AG04449 (cell line): ENCODE data around the gene GRID1.

Experiments used
- CTCF ChIA-PET: fragments of 350-600 bp; formaldehyde crosslinking; extraction: SDS; loops from one replicate; lab custom pipeline; 2021; ENCODE audit warnings: antibody characterized with exemption; lab: Yijun Ruan, JAX
- POLR2A ChIA-PET: fragments of 400-600, 350-600 bp; formaldehyde crosslinking; extraction: SDS; loops from one replicate; lab custom pipeline; 2020; ENCODE audit warnings: antibody characterized with exemption, inconsistent platforms; lab: Yijun Ruan, JAX
- DNase-seq: peaks from one replicate; pipeline ENCODE4 v3.0.0-alpha.2; 2010; ENCODE audit warnings: low read depth, low spot score
- H3K4me3 ChIP-seq: 2 replicates; pipeline ENCODE4 v1.5.1; 2011; ENCODE audit warnings: low read depth, mild to moderate bottlenecking, control low read depth, low read length
- CTCF ChIP-seq: IDR thresholded peaks from one replicate; pipeline ENCODE4 v1.5.1; 2011; ENCODE audit warnings: mild to moderate bottlenecking, moderate library complexity, low read length, control low read depth, inconsistent platforms; ENCODE audit not compliant: insufficient read depth; ENCODE audit errors: missing control alignments

The GRID1 gene

GRCh38 chr10:86188326-86188725 is 178.3 kb downstream of the GRID1 start:
- POLR2A ChIA-PET, result no interaction called here
- no peak for TF ChIP-seq CTCF
- CTCF ChIA-PET, result no interaction called here

DNA sequence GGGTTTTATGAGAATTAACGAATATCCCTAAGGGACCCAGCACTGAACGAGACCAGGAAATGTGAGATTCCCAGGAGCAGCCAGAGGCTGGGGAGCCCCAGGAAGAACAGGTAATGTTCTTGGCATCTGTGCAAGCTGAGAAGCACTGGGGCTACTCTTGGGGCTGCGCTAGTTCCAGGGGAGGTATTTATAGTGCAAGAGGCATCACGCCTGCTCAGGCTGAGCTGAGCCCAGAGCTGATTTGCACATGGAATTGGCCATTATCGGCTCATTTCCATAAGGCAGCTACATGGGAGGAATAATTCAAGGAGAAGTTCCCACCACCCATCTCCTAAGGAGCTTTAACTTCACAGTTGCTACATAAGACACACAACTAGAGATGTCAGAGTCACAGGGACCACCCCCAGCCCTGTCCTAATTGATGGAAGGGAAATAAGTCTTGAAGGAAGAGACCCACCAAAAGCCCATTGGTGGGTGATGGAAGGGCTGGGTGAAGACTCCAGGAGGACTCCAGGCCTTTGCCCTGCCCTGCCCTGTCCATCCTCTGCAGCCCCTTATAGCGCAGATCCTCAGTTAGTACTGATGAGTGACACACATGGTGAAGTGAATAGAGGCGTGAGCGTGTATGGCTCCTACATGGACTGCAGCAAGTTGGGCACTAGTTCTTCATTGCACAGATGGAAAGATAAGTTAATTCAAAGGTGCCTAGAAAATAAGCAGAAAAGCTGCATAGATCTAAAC is 178.9 kb downstream of the GRID1 start:
- POLR2A ChIA-PET, result no interaction called here
- TF ChIP-seq CTCF, result no peak
- no peak overlapping the region for H3K4me3 ChIP-seq
- no peak for DNase-seq
- CTCF ChIA-PET, result no interaction called here

More at GRCh38 chr10:86188326-86188725, 178.3 kb downstream of the GRID1 start:
- DNase-seq, result no peak
- H3K4me3 ChIP-seq, result no peak overlapping the region

GRCh38 chr10:86186633-86187032 is 180.0 kb downstream of the GRID1 start:
- CTCF ChIA-PET, result no interaction called here
- DNase-seq, result no peak
- H3K4me3 ChIP-seq, result no peak overlapping the region
- POLR2A ChIA-PET, result no interaction called here
- no peak for TF ChIP-seq CTCF

DNA sequence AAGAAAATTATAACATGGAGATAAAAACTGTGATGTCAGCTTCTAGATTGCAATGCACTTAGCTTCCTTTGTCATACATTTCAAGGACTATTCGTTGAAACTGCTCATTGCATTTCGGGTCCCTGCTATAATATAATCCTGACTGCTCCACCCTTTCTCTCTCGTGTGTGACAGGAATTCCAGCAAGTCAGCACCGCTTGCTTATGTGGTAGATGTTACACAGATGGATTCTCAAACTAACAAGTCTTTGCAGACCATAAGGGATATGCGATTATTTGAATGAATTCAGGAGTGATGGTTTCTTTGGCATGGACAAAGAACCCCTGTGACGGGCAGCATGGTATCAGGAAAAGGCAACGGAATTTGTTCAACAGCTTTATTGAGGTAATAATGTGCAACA is 184.0 kb downstream of the GRID1 start:
- CTCF ChIA-PET, result interaction anchor here (1.3 kb wide), 1 partner anchor 193 kb away, joined by 3 read pairs; no protein-coding TSS in a partner anchor
- POLR2A ChIA-PET, result no interaction called here
- no peak overlapping the region for H3K4me3 ChIP-seq
- no peak for TF ChIP-seq CTCF
- DNase-seq, result no peak

- CTCF ChIA-PET, result interaction anchor here (1.3 kb wide), 1 partner anchor 193 kb away, joined by 3 read pairs; no protein-coding TSS in a partner anchor
- no peak for DNase-seq
- no peak for TF ChIP-seq CTCF
- POLR2A ChIA-PET, result no interaction called here
- H3K4me3 ChIP-seq, result no peak overlapping the region
These were observed 184.4 kb downstream of the GRID1 start for GRCh38 chr10:86182150-86182549.

DNA sequence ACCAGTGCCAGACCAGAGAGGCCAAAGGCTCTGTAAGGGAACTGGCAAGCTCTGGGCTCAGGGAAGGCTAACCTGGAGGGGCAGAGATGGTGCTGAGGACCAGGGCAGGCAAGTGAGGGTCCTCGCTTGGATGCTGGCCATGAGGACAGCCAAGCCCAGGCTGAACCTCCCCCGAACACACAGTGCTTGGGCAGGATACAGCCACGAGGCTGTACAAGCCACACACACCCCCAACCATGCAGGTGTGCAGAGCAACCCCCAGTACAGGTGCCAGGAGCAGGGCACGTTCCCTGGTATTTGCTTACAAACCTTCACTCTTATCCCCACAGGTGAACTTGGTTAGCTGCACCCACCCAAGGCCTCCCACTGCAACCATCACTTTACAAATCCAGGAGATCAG is 185.7 kb downstream of the GRID1 start:
- H3K4me3 ChIP-seq, result no peak overlapping the region
- TF ChIP-seq CTCF, result no peak
- POLR2A ChIA-PET, result no interaction called here
- CTCF ChIA-PET, result no interaction called here
- DNase-seq, result no peak
